Astrocyte (in vitro differentiated cells and primary cell): ENCODE results near the gene ROPN1B.

Experiments
- CTCF ChIP-seq: IDR thresholded peaks from 2 replicates; pipeline ENCODE4 v1.5.1; 2011; ENCODE audit warnings: low read depth, mild to moderate bottlenecking, inconsistent platforms, low read length, moderate library complexity; ENCODE audit not compliant: insufficient read depth
- EZH2 ChIP-seq: IDR thresholded peaks from 2 replicates; pipeline ENCODE4 v1.6.1; 2012; ENCODE audit warnings: mild to moderate bottlenecking, low read length, inconsistent platforms; ENCODE audit not compliant: insufficient read depth

- TF ChIP-seq CTCF (no peak), EZH2 (no peak)
Observed at GRCh38 chr3:126022741-126023359, 53.9 kb downstream of the ROPN1B start.
